Fibroblast of villous mesenchyme (primary cell): ENCODE data around the gene PLSCR4. TPM values are rescaled to one million over a fixed set of nuclear protein-coding genes. Genes with fewer than 3 reads are reported as not detected.

Experiments
- DNase-seq: peaks from one replicate; pipeline ENCODE4 v3.0.0-alpha.2; 2010; ENCODE audit warnings: low read depth
- H3K4me3 ChIP-seq: 2 replicates; pipeline ENCODE4 v1.5.1; 2011; ENCODE audit warnings: low read depth, mild to moderate bottlenecking, low read length
- total RNA-seq: library from RNA; depleted of rRNA; stranded (reverse); fragments of >200 nt; gene quantifications from 2 replicates; pipeline ENCODE4 v1.2.3, GENCODE V29; 2012
- TF ChIP-seq, protein P1 (sequence below): IDR thresholded peaks from 2 replicates; pipeline ENCODE4 v1.5.1; 2012; ENCODE audit warnings: low read depth, mild to moderate bottlenecking, low read length; ENCODE audit not compliant: insufficient read depth

PLSCR4 gene
- total RNA-seq, 1 donor, result 22.9 TPM

GRCh38 chr3:146195030-146195429, 55.9 kb downstream of the PLSCR4 start:
- no peak overlapping the region for H3K4me3 ChIP-seq
- DNase-seq, result no peak
- TF ChIP-seq, protein P1, sequence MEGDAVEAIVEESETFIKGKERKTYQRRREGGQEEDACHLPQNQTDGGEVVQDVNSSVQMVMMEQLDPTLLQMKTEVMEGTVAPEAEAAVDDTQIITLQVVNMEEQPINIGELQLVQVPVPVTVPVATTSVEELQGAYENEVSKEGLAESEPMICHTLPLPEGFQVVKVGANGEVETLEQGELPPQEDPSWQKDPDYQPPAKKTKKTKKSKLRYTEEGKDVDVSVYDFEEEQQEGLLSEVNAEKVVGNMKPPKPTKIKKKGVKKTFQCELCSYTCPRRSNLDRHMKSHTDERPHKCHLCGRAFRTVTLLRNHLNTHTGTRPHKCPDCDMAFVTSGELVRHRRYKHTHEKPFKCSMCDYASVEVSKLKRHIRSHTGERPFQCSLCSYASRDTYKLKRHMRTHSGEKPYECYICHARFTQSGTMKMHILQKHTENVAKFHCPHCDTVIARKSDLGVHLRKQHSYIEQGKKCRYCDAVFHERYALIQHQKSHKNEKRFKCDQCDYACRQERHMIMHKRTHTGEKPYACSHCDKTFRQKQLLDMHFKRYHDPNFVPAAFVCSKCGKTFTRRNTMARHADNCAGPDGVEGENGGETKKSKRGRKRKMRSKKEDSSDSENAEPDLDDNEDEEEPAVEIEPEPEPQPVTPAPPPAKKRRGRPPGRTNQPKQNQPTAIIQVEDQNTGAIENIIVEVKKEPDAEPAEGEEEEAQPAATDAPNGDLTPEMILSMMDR, result no peak

- no peak overlapping the region for H3K4me3 ChIP-seq
- TF ChIP-seq, protein P1, result no peak
- no peak for DNase-seq
Observed at GRCh38 chr3:146191051-146191450, 59.9 kb downstream of the PLSCR4 start.

DNA sequence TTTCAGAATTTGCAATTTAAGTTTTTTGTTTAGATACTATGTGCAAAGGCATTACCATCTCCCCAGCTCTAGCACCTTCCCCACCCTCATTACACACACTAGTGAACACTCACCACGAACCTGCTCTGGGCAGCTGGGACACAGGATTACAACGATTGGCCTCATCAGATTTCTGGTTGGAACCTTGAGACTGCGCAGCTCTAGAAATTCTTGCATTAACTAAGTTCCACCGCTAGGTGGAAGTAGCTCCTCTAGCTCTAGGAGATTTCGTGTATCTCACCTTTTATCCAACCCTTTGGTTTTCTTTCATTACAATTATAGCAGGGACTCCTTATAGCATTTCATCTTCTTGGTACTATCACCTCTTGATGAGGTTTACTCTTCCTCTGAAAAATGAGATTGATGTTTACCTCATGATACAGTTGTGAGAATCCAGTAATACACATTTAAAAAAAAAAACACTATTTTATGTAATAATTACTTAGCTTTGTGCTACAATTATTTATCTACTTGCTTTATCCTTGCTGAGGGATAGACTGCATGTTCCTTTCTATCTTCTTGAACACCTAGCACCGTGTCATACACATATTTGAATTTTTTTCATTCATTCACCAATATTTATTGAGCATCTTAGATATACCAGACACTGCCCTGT, 61.3 kb downstream of the PLSCR4 start:
- TF ChIP-seq, protein P1, result peak; percentile 79
- peak; percentile 63 for DNase-seq
- no peak overlapping the region for H3K4me3 ChIP-seq

- peak; percentile 48 for DNase-seq
- H3K4me3 ChIP-seq, result no peak overlapping the region
Observed at GRCh38 chr3:146187334-146187950, 63.5 kb downstream of the PLSCR4 start.

GRCh38 chr3:146184241-146185015, 66.5 kb downstream of the PLSCR4 start:
- TF ChIP-seq, protein P1, result no peak
- peak; percentile 29 for DNase-seq
- H3K4me3 ChIP-seq, result no peak overlapping the region

More at GRCh38 chr3:146187334-146187950, 63.5 kb downstream of the PLSCR4 start:
- TF ChIP-seq, protein P1, result peak; percentile 62

DNA sequence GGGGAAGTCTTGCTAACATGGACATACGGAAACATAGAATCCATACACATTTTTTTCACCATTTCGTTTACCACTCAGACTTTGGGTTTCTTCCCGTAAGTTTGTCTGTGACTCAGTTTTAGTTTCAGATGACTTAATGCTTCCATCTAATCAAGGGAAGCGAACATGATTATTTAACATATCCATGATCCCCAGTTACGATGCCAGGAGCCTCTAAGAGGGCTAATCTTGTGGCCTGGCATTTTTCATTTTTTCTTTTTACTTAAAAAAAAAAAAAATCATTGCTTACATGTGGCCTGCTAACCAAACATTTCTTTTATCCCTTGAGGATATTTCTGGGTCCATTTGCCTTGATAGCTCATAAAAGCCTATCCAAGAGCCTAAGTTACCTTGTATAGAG, 69.7 kb downstream of the PLSCR4 start:
- TF ChIP-seq, protein P1, result no peak
- no peak for DNase-seq
- no peak overlapping the region for H3K4me3 ChIP-seq
